ENCODE measurements around the gene VAPB.
A peak's percentile ranks its signal among the peaks of the same experiment; 100 is the strongest.
"Not testable (repeated sequence)": the region's sequence is repeated elsewhere in the genome, so short reads cannot be mapped to it uniquely, and the experiment has no call there.

Gene VAPB

DNA sequence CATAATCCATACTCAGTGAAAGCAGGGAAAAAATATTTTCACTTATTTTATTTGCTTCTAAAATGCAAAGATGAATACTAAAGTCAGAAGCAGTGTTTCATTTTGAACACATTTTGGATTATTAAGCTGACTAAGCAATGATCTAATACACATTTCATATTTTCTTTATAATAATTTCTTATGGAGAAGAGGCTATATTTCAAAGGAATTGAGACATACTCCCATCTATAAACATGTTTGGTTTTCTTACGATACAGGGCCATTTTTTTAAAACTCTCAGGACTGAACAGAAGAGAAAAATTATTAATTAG lies 26.9 kb upstream of the VAPB start:
- no peak overlapping the region for H3K27ac ChIP-seq (ENCODE audit: low read depth, low read length)
- no peaks in the 10 kb centered on the region for H3K27me3 ChIP-seq (ENCODE audit: insufficient read depth, low read length)
- H3K9me3 ChIP-seq (ENCODE audit: insufficient read depth, low read depth, low read length): no peaks in the 10 kb centered on the region
- H3K4me3 ChIP-seq (ENCODE audit: low read length): no peak overlapping the region
- peaks cover 10% of the 10 kb centered on the region for H3K4me1 ChIP-seq (ENCODE audit: insufficient read depth, low read length)
- no peak overlapping the region for H3K9ac ChIP-seq (ENCODE audit: low read depth, low read length)
- peaks cover 32% of the 10 kb centered on the region for H3K36me3 ChIP-seq (ENCODE audit: insufficient read depth, low read length)
- WGBS: no CpG with 5 or more reads among the region's 1 CpG

DNA sequence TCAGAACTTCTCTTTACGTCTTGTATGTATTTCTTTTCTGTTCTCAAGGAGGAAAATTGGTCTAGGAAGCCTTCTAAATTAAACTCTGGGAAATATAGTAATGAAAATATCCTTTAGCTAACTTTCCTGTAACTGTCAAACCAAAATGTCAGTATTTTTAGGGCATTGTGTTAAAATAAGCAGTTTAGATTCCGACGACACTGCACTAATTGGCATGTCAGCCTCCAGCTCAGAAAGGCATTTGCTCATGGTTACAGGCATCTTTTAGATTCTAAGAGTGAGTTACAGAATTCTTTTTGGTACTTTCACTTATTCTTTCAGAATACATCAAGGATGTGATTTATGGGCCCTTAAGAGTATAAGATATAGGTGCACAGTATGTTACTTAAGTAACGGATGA lies 26.1 kb upstream of the VAPB start:
- Histone ChIP-seq H3K36me3 (ENCODE audit: insufficient read depth, low read length) (peaks cover 28% of the 10 kb centered on the region), H3K4me1 (ENCODE audit: insufficient read depth, low read length) (peaks cover 10% of the 10 kb centered on the region), H3K27ac (ENCODE audit: low read depth, low read length) (no peak overlapping the region), H3K4me3 (ENCODE audit: low read length) (no peak overlapping the region), H3K9ac (ENCODE audit: low read depth, low read length) (no peak overlapping the region), H3K9me3 (ENCODE audit: insufficient read depth, low read depth, low read length) (no peaks in the 10 kb centered on the region), H3K27me3 (ENCODE audit: insufficient read depth, low read length) (no peaks in the 10 kb centered on the region)
- WGBS: 97% methylated on average over 3 of the region's 4 CpGs

DNA sequence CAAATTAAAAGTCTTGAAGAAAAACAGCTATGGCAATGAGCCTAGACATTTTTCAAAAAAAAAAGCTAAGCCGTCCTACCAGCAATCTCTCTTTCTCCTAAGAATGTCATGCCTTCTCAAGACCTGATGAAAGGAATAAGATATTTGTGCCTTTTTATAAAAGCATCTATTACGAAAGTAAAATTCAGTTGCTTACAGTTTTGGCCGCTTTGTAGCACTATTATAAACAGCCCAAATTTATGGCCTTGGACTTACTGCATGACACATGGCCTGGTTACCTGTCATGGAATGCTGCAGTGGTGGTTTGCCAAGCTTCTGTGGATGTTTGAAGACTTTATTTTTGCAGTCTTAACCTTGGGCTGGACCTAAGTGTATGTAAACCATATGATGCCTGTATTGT lies 22.2 kb upstream of the VAPB start:
- WGBS: 100% methylated on average over 3 of the region's 3 CpGs
- Histone ChIP-seq H3K4me1 (ENCODE audit: insufficient read depth, low read length) (peaks cover 4% of the 10 kb centered on the region; the same call in 1 of the 2 replicates), H3K27me3 (ENCODE audit: insufficient read depth, low read length) (no peaks in the 10 kb centered on the region), H3K9me3 (ENCODE audit: insufficient read depth, low read depth, low read length) (no peaks in the 10 kb centered on the region), H3K36me3 (ENCODE audit: insufficient read depth, low read length) (peaks cover 8% of the 10 kb centered on the region; the same call in 1 of the 2 replicates), H3K4me3 (ENCODE audit: low read length) (no peak overlapping the region), H3K9ac (ENCODE audit: low read depth, low read length) (no peak overlapping the region), H3K27ac (ENCODE audit: low read depth, low read length) (no peak overlapping the region)

- Histone ChIP-seq H3K9ac (ENCODE audit: low read depth, low read length) (no peak overlapping the region), H3K36me3 (ENCODE audit: insufficient read depth, low read length) (no peaks in the 10 kb centered on the region), H3K27ac (ENCODE audit: low read depth, low read length) (no peak overlapping the region), H3K4me3 (ENCODE audit: low read length) (no peak overlapping the region), H3K27me3 (ENCODE audit: insufficient read depth, low read length) (no peaks in the 10 kb centered on the region), H3K9me3 (ENCODE audit: insufficient read depth, low read depth, low read length) (no peaks in the 10 kb centered on the region), H3K4me1 (ENCODE audit: insufficient read depth, low read length) (peaks cover 37% of the 10 kb centered on the region)
- WGBS: 50% methylated on average over 9 of the region's 9 CpGs
These were observed 16.2 kb upstream of the VAPB start for GRCh38 chr20:58372806-58373205.

- WGBS: 95% methylated on average over 8 of the region's 8 CpGs
- H3K27ac ChIP-seq (ENCODE audit: low read depth, low read length); H3K27me3 ChIP-seq (ENCODE audit: insufficient read depth, low read length); H3K9me3 ChIP-seq (ENCODE audit: insufficient read depth, low read depth, low read length); H3K36me3 ChIP-seq (ENCODE audit: insufficient read depth, low read length); H3K9ac ChIP-seq (ENCODE audit: low read depth, low read length); H3K4me3 ChIP-seq (ENCODE audit: low read length): not testable (repeated sequence)
- peaks cover 37% of the 10 kb centered on the region for H3K4me1 ChIP-seq (ENCODE audit: insufficient read depth, low read length)
These were observed 15.7 kb upstream of the VAPB start for GRCh38 chr20:58373296-58373695.

- Histone ChIP-seq H3K36me3 (ENCODE audit: insufficient read depth, low read length) (no peaks in the 10 kb centered on the region), H3K27me3 (ENCODE audit: insufficient read depth, low read length) (no peaks in the 10 kb centered on the region), H3K4me3 (ENCODE audit: low read length) (peak overlapping the region; percentile 30; the same call in 1 of the 2 replicates), H3K27ac (ENCODE audit: low read depth, low read length) (peak overlapping the region; percentile 8; the same call in 1 of the 2 replicates), H3K9me3 (ENCODE audit: insufficient read depth, low read depth, low read length) (no peaks in the 10 kb centered on the region), H3K9ac (ENCODE audit: low read depth, low read length) (peak overlapping the region; percentile 39; the same call in 1 of the 2 replicates), H3K4me1 (ENCODE audit: insufficient read depth, low read length) (peaks cover 37% of the 10 kb centered on the region)
- 62% methylated on average over 19 of the region's 19 CpGs for WGBS
These were observed 14.8 kb upstream of the VAPB start for GRCh38 chr20:58374027-58374850.

GRCh38 chr20:58374906-58375758 lies 13.9 kb upstream of the VAPB start:
- no peaks in the 10 kb centered on the region for H3K27me3 ChIP-seq (ENCODE audit: insufficient read depth, low read length)
- 19% methylated on average over 8 of the region's 8 CpGs for WGBS
- peak overlapping the region; percentile 51 for H3K27ac ChIP-seq (ENCODE audit: low read depth, low read length)
- peak overlapping the region; percentile 44 for H3K4me3 ChIP-seq (ENCODE audit: low read length)
- H3K9ac ChIP-seq (ENCODE audit: low read depth, low read length): peak overlapping the region; percentile 50
- H3K4me1 ChIP-seq (ENCODE audit: insufficient read depth, low read length): peaks cover 37% of the 10 kb centered on the region
- H3K9me3 ChIP-seq (ENCODE audit: insufficient read depth, low read depth, low read length): no peaks in the 10 kb centered on the region
- no peaks in the 10 kb centered on the region for H3K36me3 ChIP-seq (ENCODE audit: insufficient read depth, low read length)

DNA sequence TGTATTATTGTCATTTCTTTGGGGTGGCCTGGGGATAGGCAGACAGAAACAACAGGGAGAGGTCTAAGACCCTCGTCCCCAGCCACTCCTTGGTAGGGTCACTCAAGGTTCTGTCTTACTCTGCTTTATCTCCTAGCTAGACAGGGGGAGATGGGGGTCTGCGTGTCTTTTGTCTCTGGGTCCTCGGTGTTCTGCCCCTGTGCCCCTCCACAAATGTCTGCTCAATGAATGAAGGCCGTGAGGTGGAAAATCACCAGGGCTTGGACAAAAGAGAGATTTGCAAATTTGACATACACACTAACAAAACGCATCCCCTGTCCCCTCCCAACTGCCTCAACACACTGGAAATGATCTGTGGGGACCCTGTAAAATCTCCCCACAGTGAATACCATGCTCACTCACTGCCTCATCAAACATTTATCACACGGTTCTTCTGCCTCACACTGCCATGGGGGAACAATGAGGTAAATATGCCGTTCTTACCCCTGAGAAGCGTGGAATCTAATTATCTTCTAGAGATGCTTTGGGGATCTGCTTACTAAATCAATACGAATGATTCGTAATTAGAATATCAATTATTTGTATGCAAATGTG lies 13.2 kb upstream of the VAPB start:
- WGBS: 62% methylated on average over 9 of the region's 10 CpGs
- no peaks in the 10 kb centered on the region for H3K36me3 ChIP-seq (ENCODE audit: insufficient read depth, low read length)
- H3K9me3 ChIP-seq (ENCODE audit: insufficient read depth, low read depth, low read length): peaks cover under 1% of the 10 kb centered on the region; the same call in 1 of the 2 replicates

DNA sequence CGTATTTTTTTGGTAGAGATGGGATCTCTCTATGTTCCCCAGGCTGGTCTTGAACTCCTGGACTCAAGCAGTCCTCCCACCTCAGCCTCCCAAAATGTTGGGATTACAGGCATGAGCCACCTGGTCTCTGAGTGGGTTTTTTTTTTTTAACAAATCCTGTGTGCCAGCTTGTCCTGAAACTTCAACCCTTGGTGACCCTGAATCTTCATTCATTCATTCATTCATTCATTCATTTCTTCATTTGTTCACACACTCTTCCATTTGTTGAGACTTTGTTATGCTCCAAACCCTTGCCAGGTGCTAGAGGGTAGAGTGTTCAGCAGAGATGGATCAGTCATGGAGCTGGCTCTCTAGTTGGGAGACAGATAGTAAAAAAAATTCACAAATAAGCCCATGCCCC lies 12.0 kb upstream of the VAPB start:
- 100% methylated on average over 1 of the region's 1 CpG for WGBS
- Histone ChIP-seq H3K9ac (ENCODE audit: low read depth, low read length) (no peak overlapping the region), H3K27me3 (ENCODE audit: insufficient read depth, low read length) (no peaks in the 10 kb centered on the region), H3K4me3 (ENCODE audit: low read length) (no peak overlapping the region), H3K36me3 (ENCODE audit: insufficient read depth, low read length) (no peaks in the 10 kb centered on the region), H3K4me1 (ENCODE audit: insufficient read depth, low read length) (peaks cover 37% of the 10 kb centered on the region), H3K27ac (ENCODE audit: low read depth, low read length) (no peak overlapping the region), H3K9me3 (ENCODE audit: insufficient read depth, low read depth, low read length) (peaks cover 11% of the 10 kb centered on the region)

More for the DNA sequence above, 13.2 kb upstream of the VAPB start:
- Histone ChIP-seq H3K4me3 (ENCODE audit: low read length) (peak overlapping the region; percentile 44), H3K9ac (ENCODE audit: low read depth, low read length) (peak overlapping the region; percentile 50), H3K27ac (ENCODE audit: low read depth, low read length) (peak overlapping the region; percentile 51), H3K4me1 (ENCODE audit: insufficient read depth, low read length) (peaks cover 37% of the 10 kb centered on the region), H3K27me3 (ENCODE audit: insufficient read depth, low read length) (no peaks in the 10 kb centered on the region)

- WGBS: 89% methylated on average over 7 of the region's 7 CpGs
- no peak overlapping the region for H3K4me3 ChIP-seq (ENCODE audit: low read length)
- H3K9me3 ChIP-seq (ENCODE audit: insufficient read depth, low read depth, low read length): peaks cover 15% of the 10 kb centered on the region
- peaks cover 29% of the 10 kb centered on the region for H3K4me1 ChIP-seq (ENCODE audit: insufficient read depth, low read length)
- no peaks in the 10 kb centered on the region for H3K27me3 ChIP-seq (ENCODE audit: insufficient read depth, low read length)
- H3K36me3 ChIP-seq (ENCODE audit: insufficient read depth, low read length): no peaks in the 10 kb centered on the region
- no peak overlapping the region for H3K9ac ChIP-seq (ENCODE audit: low read depth, low read length)
- H3K27ac ChIP-seq (ENCODE audit: low read depth, low read length): no peak overlapping the region
These were observed 11.1 kb upstream of the VAPB start for GRCh38 chr20:58377766-58378401.
